Measurements from ENCODE around the gene YTHDF1.

DNA sequence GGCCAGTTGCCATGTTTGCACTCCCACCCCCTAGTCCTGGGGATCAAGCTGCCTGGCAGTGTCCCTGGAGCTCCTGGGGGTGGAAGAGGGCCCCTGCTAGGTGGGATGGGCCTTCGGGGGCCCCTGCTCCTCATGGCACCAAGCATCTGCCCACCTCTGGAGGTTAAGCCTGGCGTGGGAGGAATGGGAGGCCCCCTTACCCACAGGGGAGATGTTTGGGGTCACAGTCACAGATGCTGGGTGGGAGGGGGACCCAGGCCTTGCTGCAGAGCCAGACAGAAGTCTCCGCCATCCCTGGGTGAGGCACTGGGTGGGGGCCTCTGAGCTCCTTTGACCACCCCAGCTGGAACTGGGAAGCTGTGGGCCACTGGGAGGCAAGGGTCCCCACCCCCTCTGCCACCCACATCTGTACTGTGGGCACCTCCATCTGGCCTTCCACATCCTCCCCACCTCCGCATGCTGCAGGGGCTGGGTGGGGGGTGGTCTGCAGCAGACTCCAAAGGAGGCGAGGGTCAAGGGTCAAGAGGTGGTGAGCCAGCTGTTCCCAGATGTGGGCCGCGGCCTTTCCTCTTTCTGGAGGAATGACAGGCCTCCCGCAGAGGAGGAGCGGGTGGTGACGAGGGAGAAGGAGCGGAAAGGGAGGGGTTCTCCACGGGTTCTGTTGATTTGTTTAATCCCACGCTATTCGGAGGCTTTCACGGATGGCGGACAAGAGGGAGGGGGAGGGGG is 41.5 kb downstream of the YTHDF1 start:
- TF ChIP-seq, protein P1, sequence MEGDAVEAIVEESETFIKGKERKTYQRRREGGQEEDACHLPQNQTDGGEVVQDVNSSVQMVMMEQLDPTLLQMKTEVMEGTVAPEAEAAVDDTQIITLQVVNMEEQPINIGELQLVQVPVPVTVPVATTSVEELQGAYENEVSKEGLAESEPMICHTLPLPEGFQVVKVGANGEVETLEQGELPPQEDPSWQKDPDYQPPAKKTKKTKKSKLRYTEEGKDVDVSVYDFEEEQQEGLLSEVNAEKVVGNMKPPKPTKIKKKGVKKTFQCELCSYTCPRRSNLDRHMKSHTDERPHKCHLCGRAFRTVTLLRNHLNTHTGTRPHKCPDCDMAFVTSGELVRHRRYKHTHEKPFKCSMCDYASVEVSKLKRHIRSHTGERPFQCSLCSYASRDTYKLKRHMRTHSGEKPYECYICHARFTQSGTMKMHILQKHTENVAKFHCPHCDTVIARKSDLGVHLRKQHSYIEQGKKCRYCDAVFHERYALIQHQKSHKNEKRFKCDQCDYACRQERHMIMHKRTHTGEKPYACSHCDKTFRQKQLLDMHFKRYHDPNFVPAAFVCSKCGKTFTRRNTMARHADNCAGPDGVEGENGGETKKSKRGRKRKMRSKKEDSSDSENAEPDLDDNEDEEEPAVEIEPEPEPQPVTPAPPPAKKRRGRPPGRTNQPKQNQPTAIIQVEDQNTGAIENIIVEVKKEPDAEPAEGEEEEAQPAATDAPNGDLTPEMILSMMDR (conservative IDR thresholded peaks at IDR 0.05), result no peak
- no peak for TF ChIP-seq ZFX (IDR thresholded peaks at IDR 0.05)
